Testis (tissue), 5 donors: ENCODE results near the gene MYH15. TPM values are rescaled to one million over a fixed set of nuclear protein-coding genes. Genes with fewer than 3 reads are reported as not detected.

Source experiments
- DNase-seq: peaks from one replicate; pipeline ENCODE4 v3.0.0-alpha.2; 2019
- H3K27ac ChIP-seq, 2 donors: fragments of 200-600 bp; sonication (generic); one replicate each; pipeline ENCODE4 v1.5.1; 2019
- H3K27me3 ChIP-seq: fragments of 200-600 bp; sonication (generic); one replicate; pipeline ENCODE4 v1.5.1; 2019
- H3K36me3 ChIP-seq: fragments of 200-600 bp; sonication (generic); one replicate; pipeline ENCODE4 v1.5.1; 2017; ENCODE audit warnings: low read depth; ENCODE audit errors: missing control alignments
- H3K4me1 ChIP-seq: fragments of 200-600 bp; sonication (generic); one replicate; pipeline ENCODE4 v1.5.1; 2019
- H3K4me3 ChIP-seq, 2 donors: fragments of 200-600 bp; sonication (generic); one replicate each; pipeline ENCODE4 v1.5.1; 2017 to 2019
- H3K9me3 ChIP-seq: fragments of 200-600 bp; sonication (generic); one replicate; pipeline ENCODE4 v1.5.1; 2017
- POLR2A ChIP-seq: fragments of 450-650 bp; IDR thresholded peaks from one replicate; pipeline ENCODE4 v1.6.1; 2017; ENCODE audit warnings: antibody characterized with exemption, mild to moderate bottlenecking, moderate library complexity
- WGBS, 2 donors: methylation state at CpG; one replicate each; pipeline ENCODE4 v1.1.5; 2018; 5-methylcytosine and 5-hydroxymethylcytosine counted together
- intact Hi-C: fragments of 100-400 bp; cut with DNase I; formaldehyde crosslinking; loops from one replicate; pipeline ENCODE4 v1.15.1; 2023; ENCODE audit warnings: low total_unique reads
- long read RNA-seq, 2 donors: transcript quantifications; one replicate each; lab custom pipeline, GENCODE V29; 2026
- polyA plus RNA-seq: library from polyadenylated mRNA; stranded (reverse); fragments of 350-450 nt; fragmentation: Illumina TruSeq; extraction: RNeasy Lipid Tissue Mini Kit (QIAGEN cat#74804); gene quantifications from one replicate; pipeline ENCODE4 v1.2.3, GENCODE V29; 2014; ENCODE audit warnings: low read depth, low replicate concordance; ENCODE audit not compliant: insufficient read depth
- total RNA-seq, 2 donors: library from RNA; depleted of rRNA; stranded (reverse); fragments of >200 nt; gene quantifications; one replicate each; pipeline ENCODE4 v1.2.3, GENCODE V29; 2016
- TF ChIP-seq, protein P1 (sequence below), 3 experiments: fragments of 450-650 bp in 2 of 3; fragments of 200-600 bp in 1 of 3; sonication (generic) in 1 of 3; IDR thresholded peaks; one replicate each; pipeline ENCODE4 v1.5.1; 2016 to 2019; ENCODE audit warnings: antibody characterized with exemption in 3 of 3, mild to moderate bottlenecking in 2 of 3, moderate library complexity in 1 of 3

The MYH15 gene
- total RNA-seq (1 to 10 TPM; 1.8 to 2.2 TPM), polyA plus RNA-seq (0.91 TPM)
- long read RNA-seq, donor 1: 0 reads
- long read RNA-seq, donor 2: 0 reads

DNA sequence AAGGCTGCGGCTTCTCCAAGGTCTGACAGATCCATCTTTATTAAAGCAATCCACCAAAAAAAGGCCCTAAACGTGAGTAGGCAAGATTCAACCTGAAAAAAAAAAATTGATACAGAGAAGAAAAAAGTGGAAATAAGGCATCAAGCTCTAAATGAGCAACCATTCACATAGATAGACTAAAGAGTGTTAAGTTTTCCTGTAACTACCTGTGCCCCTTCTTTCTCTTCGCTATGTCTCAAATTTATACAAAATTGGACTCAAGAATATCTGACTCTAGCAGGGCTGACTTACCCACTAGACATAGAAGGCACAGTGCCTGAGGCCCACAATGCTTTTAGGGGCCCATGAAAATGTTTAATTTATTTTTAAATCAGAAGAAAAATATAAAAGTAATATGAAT is at the start of gene MYH15:
MYH15 (minus strand) TSS at position 101 of the 400 bp plus-strand sequence; CDS start at position 35, 66 bp downstream.
- intact Hi-C loops: no loop called here
- no peak for DNase-seq
- Histone ChIP-seq H3K9me3 (no peaks in the 10 kb centered on the region), H3K27me3 (no peaks in the 10 kb centered on the region), H3K36me3 (no peaks in the 10 kb centered on the region), H3K27ac (no peak within 1 kb of the TSS), H3K4me1 (no peaks in the 10 kb centered on the region), H3K4me3 (no peak within 1 kb of the TSS)
- WGBS, 2 donors: 89 to 94% methylated on average over 3 of the region's 3 CpGs
- TF ChIP-seq, protein P1, sequence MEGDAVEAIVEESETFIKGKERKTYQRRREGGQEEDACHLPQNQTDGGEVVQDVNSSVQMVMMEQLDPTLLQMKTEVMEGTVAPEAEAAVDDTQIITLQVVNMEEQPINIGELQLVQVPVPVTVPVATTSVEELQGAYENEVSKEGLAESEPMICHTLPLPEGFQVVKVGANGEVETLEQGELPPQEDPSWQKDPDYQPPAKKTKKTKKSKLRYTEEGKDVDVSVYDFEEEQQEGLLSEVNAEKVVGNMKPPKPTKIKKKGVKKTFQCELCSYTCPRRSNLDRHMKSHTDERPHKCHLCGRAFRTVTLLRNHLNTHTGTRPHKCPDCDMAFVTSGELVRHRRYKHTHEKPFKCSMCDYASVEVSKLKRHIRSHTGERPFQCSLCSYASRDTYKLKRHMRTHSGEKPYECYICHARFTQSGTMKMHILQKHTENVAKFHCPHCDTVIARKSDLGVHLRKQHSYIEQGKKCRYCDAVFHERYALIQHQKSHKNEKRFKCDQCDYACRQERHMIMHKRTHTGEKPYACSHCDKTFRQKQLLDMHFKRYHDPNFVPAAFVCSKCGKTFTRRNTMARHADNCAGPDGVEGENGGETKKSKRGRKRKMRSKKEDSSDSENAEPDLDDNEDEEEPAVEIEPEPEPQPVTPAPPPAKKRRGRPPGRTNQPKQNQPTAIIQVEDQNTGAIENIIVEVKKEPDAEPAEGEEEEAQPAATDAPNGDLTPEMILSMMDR (IDR thresholded peaks at IDR 0.05): no peak
- no peak for TF ChIP-seq POLR2A

DNA sequence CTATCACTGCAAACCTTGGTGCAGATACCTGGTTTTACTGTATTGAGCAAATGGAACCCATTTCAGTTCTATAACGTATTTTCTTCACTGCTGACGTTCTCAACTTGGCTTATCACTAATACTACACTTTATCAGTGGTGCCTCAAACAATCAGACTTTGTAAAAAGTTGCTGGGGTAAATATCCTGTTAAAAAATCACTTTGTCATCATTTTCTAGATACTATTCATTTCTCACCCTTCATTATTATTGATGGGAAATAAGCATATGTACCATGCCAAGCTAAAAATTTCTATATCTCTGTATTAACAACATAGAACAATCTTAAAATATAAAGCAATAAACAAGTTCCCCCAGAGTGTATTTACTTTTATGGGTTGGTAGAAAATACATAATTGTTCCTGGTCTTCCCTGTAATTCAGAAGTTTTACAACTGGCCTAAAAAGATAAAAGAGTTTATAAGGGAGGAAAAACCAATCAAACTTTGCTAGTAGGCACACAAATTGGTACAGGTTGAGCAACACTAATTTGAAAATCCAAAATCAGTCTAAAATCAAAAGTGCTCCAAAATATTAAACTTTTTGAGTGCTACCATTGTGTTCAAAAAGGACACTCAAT is 45.7 kb upstream of the MYH15 start:
- no peak overlapping the region for H3K27ac ChIP-seq
- WGBS, 2 donors: 74 to 77% methylated on average over 2 of the region's 2 CpGs
- TF ChIP-seq, protein P1 (IDR thresholded peaks at IDR 0.05): no peak
- no peak for TF ChIP-seq POLR2A

DNA sequence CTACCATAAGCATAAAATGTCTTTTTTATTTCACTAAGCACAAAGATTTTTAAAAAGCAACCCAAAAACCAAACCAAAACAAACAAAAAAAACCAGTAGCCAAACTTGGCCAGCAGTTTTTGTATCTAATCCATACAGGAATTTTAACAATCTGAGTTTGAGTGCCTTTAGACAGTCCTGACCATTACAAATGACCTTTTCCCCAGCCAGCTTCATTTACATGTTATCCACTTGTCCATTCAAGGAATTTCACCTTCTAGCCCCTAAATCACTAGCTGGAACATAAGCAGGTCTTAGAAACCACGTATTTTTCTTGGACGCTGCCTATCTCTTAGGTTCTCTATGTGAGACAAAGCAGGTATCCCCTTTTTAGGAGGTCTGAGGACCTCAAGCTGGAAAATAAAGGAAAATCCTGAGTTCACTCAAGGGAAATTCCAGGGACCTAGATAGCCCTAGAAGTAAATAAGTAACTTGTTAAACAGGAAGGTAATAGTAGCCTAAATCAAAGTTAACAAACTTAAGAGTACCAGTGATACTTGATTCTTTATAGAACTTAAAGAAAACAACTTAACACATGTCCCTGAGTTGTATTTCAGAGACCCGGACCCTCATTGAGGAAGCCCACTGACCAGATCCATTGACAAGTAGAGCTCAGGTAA is 44.6 kb upstream of the MYH15 start:
- intact Hi-C loops: loop anchor here (5.0 kb wide), 1 partner anchor 63 kb away; no protein-coding TSS in a partner anchor

More for the DNA sequence above, 45.7 kb upstream of the MYH15 start:
- no peak overlapping the region for H3K4me3 ChIP-seq
- no peaks in the 10 kb centered on the region for H3K27me3 ChIP-seq
- peaks cover 6% of the 10 kb centered on the region for H3K4me1 ChIP-seq
- DNase-seq: no peak
- H3K9me3 ChIP-seq: no peaks in the 10 kb centered on the region
- H3K36me3 ChIP-seq: no peaks in the 10 kb centered on the region
- intact Hi-C loops: no loop called here

DNA sequence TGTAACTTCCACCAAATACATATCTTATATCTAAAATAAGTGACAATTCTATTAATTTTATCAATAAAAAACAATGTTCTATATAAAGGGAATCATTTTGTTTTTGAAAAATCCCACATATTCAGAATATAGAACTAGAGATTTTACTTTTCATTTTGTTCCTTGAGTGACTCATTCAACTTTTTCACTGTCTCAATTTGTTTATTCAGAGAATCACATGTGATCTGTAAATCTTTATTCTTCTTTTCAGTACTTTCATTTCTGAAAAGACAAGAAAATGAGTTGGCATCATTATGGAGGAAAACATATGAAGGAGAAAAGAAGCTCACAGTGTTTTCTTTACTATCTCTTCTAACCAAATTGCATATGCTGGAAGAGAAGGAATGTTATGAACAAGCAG is 43.8 kb upstream of the MYH15 start:
- intact Hi-C loops: loop anchor here (5.0 kb wide), 1 partner anchor 62 kb away; no protein-coding TSS in a partner anchor
- no peak overlapping the region for H3K27ac ChIP-seq
- H3K27me3 ChIP-seq: no peaks in the 10 kb centered on the region
- H3K4me3 ChIP-seq: no peak overlapping the region
- H3K36me3 ChIP-seq: no peaks in the 10 kb centered on the region
- TF ChIP-seq POLR2A: no peak
- TF ChIP-seq, protein P1 (IDR thresholded peaks at IDR 0.05): no peak
- H3K9me3 ChIP-seq: no peaks in the 10 kb centered on the region
- peaks cover 6% of the 10 kb centered on the region for H3K4me1 ChIP-seq
- DNase-seq: no peak

More for the DNA sequence above, 44.6 kb upstream of the MYH15 start:
- H3K9me3 ChIP-seq: no peaks in the 10 kb centered on the region
- DNase-seq: no peak
- TF ChIP-seq POLR2A: no peak
- TF ChIP-seq, protein P1 (IDR thresholded peaks at IDR 0.05): no peak
- H3K27ac ChIP-seq: no peak overlapping the region
- no peaks in the 10 kb centered on the region for H3K27me3 ChIP-seq
- no peak overlapping the region for H3K4me3 ChIP-seq
- 63 to 66% methylated on average over 3 of the region's 3 CpGs for WGBS, 2 donors
- peaks cover 6% of the 10 kb centered on the region for H3K4me1 ChIP-seq
- H3K36me3 ChIP-seq: no peaks in the 10 kb centered on the region
